PC-3 (cell line): ENCODE data around the gene LAMA3. TPM values are rescaled to one million over a fixed set of nuclear protein-coding genes. Genes with fewer than 3 reads are reported as not detected.
A peak's percentile ranks its signal among the peaks of the same experiment; 100 is the strongest.

ENCODE experiments used
- ATAC-seq: fragments of 200-7000 bp; cut with Tn5 transposase; 2 replicates; pipeline ENCODE4 v1.9.1; 2020; ENCODE audit warnings: mild to moderate bottlenecking, moderate library complexity
- BruUV-seq: library from RNA; stranded (reverse); fragments of 400-500 nt; replicated peaks from 2 replicates; lab custom pipeline; 2021; lab: Mats Ljungman, UMichigan
- CTCF ChIA-PET: fragments of 300-600 bp; sonication (Branson Sonifier 250); formaldehyde crosslinking; loops from one replicate; lab custom pipeline; 2022; ENCODE audit warnings: antibody characterized with exemption; lab: Charles Lee
- POLR2A ChIA-PET: fragments of 300-600 bp; sonication (Branson Sonifier 250); formaldehyde crosslinking; loops from one replicate; lab custom pipeline; 2022; ENCODE audit warnings: antibody characterized with exemption; ENCODE audit not compliant: unreplicated experiment; lab: Charles Lee
- DNase-seq: peaks from one replicate; pipeline ENCODE4 v3.0.0-alpha.2; 2015
- H2AFZ ChIP-seq: fragments of 300-600 bp; sonication (generic); 2 replicates; pipeline ENCODE4 v1.6.0; 2016; ENCODE audit warnings: antibody characterized with exemption, low read length
- H3F3A ChIP-seq: fragments of 300-600 bp; sonication (generic); one replicate; pipeline ENCODE4 v1.6.0; 2017; ENCODE audit warnings: antibody characterized with exemption, low read length, control low read depth, mild to moderate bottlenecking; ENCODE audit not compliant: unreplicated experiment
- H3K27ac ChIP-seq: fragments of 300-600 bp; sonication (generic); 2 replicates; pipeline ENCODE4 v1.5.1; 2016; ENCODE audit warnings: mild to moderate bottlenecking, low read length
- H3K27me3 ChIP-seq: fragments of 300-600 bp; sonication (generic); 2 replicates; pipeline ENCODE4 v1.6.1; 2016; ENCODE audit warnings: low read length, mixed read lengths
- H3K36me3 ChIP-seq: fragments of 300-600 bp; sonication (generic); 2 replicates; pipeline ENCODE4 v1.6.1; 2016; ENCODE audit warnings: low read depth, mixed run types, low read length, mixed read lengths
- H3K4me1 ChIP-seq: fragments of 300-600 bp; sonication (generic); 2 replicates; pipeline ENCODE4 v1.5.1; 2016; ENCODE audit warnings: low read length; ENCODE audit not compliant: insufficient read depth
- H3K4me2 ChIP-seq: fragments of 300-600 bp; sonication (generic); 2 replicates; pipeline ENCODE4 v1.6.0; 2016; ENCODE audit warnings: low read length
- H3K4me3 ChIP-seq: fragments of 300-600 bp; sonication (generic); 2 replicates; pipeline ENCODE4 v1.5.1; 2016; ENCODE audit warnings: mild to moderate bottlenecking, low read length, mixed read lengths
- H3K79me2 ChIP-seq: fragments of 300-600 bp; sonication (generic); 2 replicates; pipeline ENCODE4 v1.6.1; 2017; ENCODE audit warnings: low read length, mixed read lengths
- H3K9ac ChIP-seq: fragments of 300-600 bp; sonication (generic); 2 replicates; pipeline ENCODE4 v1.6.0; 2016; ENCODE audit warnings: mild to moderate bottlenecking, low read length
- H3K9me2 ChIP-seq: fragments of 300-600 bp; sonication (generic); replicated peaks from 2 replicates; pipeline ENCODE4 v1.6.1; 2016; ENCODE audit warnings: mixed run types, low read length, mixed read lengths
- H3K9me3 ChIP-seq: fragments of 300-600 bp; sonication (generic); 2 replicates; pipeline ENCODE4 v1.6.1; 2016; ENCODE audit warnings: low read length, mixed read lengths
- H4K20me1 ChIP-seq: fragments of 300-600 bp; sonication (generic); 2 replicates; pipeline ENCODE4 v1.6.1; 2016; ENCODE audit warnings: low read length, mixed read lengths
- EZH2 ChIP-seq: fragments of 300-600 bp; sonication (generic); IDR thresholded peaks from one replicate; pipeline ENCODE4 v1.6.1; 2017; ENCODE audit warnings: antibody characterized with exemption, mild to moderate bottlenecking, low read length; ENCODE audit not compliant: unreplicated experiment
- EZH2phosphoT487 ChIP-seq: fragments of 300-600 bp; sonication (generic); IDR thresholded peaks from 2 replicates; pipeline ENCODE4 v1.6.1; 2018; ENCODE audit warnings: mild to moderate bottlenecking, antibody characterized with exemption, low read length, borderline replicate concordance
- intact Hi-C: fragments of 100-400 bp; cut with micrococcal nuclease; formaldehyde crosslinking; loops from 2 replicates; pipeline ENCODE4 v1.9.0; 2023
- total RNA-seq: library from RNA; depleted of rRNA; stranded (reverse); fragments of >200 nt; gene quantifications from 2 replicates; pipeline ENCODE4 v1.2.3, GENCODE V29; 2014
- TF ChIP-seq, protein P1 (sequence below): fragments of 300-600 bp; sonication (generic); conservative IDR thresholded peaks from 2 replicates; pipeline ENCODE4 v1.5.1; 2017; ENCODE audit warnings: antibody characterized with exemption, low read depth, mild to moderate bottlenecking, low read length

Gene LAMA3
- total RNA-seq, 1 experiment from 2014 or later: 224 TPM

DNA sequence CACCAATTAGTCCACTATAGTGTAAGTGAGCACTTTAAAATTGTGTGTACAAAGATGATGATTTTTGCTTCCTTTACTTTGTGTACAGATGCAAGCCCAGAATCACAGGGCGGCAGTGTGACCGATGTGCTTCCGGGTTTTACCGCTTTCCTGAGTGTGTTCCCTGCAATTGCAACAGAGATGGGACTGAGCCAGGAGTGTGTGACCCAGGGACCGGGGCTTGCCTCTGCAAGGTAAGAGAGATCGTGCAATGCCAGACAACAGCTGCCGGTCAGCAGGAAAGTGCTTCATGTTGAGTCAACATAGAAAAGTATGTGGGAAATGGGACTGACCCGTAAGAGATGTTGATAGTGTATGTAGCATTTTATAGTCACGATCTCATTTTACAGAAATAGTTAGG is 168.5 kb downstream of the LAMA3 start:
- Histone ChIP-seq H3K27me3 (no peaks in the 10 kb centered on the region), H3F3A (peaks cover 11% of the 10 kb centered on the region), H3K9me3 (no peaks in the 10 kb centered on the region), H2AFZ (no peak overlapping the region), H3K9me2 (no peaks in the 10 kb centered on the region), H3K9ac (peak overlapping the region; percentile 36; the same call in 1 of the 2 replicates), H3K4me2 (no peak overlapping the region), H3K4me3 (no peak overlapping the region), H3K4me1 (peaks cover 61% of the 10 kb centered on the region), H3K27ac (peak overlapping the region; percentile 83), H3K36me3 (peaks cover 51% of the 10 kb centered on the region), H3K79me2 (no peaks in the 10 kb centered on the region; the same call in 1 of the 2 replicates), H4K20me1 (no peaks in the 10 kb centered on the region)
- BruUV-seq: no TSS peak
- POLR2A ChIA-PET: no interaction called here
- peak; percentile 39 for ATAC-seq
- TF ChIP-seq EZH2: no peak
- peak; percentile 75 for DNase-seq
- intact Hi-C loops: no loop called here
- CTCF ChIA-PET: interaction anchor here (0.6 kb wide), 1 partner anchor 1012 kb away, joined by 3 read pairs; no protein-coding TSS in a partner anchor

- BruUV-seq: no TSS peak
- CTCF ChIA-PET: no interaction called here
- ATAC-seq: no peak
Observed at GRCh38 chr18:23859466-23860336, 170.4 kb downstream of the LAMA3 start.

GRCh38 chr18:23861326-23861725 is 172.1 kb downstream of the LAMA3 start:
- H3K79me2 ChIP-seq: no peaks in the 10 kb centered on the region
- TF ChIP-seq EZH2phosphoT487 (no peak), EZH2 (no peak)
- TF ChIP-seq, protein P1, sequence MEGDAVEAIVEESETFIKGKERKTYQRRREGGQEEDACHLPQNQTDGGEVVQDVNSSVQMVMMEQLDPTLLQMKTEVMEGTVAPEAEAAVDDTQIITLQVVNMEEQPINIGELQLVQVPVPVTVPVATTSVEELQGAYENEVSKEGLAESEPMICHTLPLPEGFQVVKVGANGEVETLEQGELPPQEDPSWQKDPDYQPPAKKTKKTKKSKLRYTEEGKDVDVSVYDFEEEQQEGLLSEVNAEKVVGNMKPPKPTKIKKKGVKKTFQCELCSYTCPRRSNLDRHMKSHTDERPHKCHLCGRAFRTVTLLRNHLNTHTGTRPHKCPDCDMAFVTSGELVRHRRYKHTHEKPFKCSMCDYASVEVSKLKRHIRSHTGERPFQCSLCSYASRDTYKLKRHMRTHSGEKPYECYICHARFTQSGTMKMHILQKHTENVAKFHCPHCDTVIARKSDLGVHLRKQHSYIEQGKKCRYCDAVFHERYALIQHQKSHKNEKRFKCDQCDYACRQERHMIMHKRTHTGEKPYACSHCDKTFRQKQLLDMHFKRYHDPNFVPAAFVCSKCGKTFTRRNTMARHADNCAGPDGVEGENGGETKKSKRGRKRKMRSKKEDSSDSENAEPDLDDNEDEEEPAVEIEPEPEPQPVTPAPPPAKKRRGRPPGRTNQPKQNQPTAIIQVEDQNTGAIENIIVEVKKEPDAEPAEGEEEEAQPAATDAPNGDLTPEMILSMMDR: no peak
- H3K4me3 ChIP-seq: no peak overlapping the region
- ChIA-PET POLR2A (interaction anchor here (0.8 kb wide), 1 partner anchor 10 kb away, joined by 4 read pairs; no protein-coding TSS in a partner anchor), CTCF (interaction anchor here (0.7 kb wide), 1 partner anchor 583 kb away, joined by 3 read pairs; no protein-coding TSS in a partner anchor)
- intact Hi-C loops: loop anchor here (10.0 kb wide), 1 partner anchor 133 kb away; no protein-coding TSS in a partner anchor
- DNase-seq (no peak), ATAC-seq (no peak)
- peak overlapping the region; percentile 99 for H3K27ac ChIP-seq
- peaks cover 11% of the 10 kb centered on the region for H3F3A ChIP-seq
- no peaks in the 10 kb centered on the region for H3K9me3 ChIP-seq
- H2AFZ ChIP-seq: no peak overlapping the region
- H3K4me1 ChIP-seq: peaks cover 59% of the 10 kb centered on the region
- no peaks in the 10 kb centered on the region for H3K27me3 ChIP-seq
- H3K9ac ChIP-seq: peak overlapping the region; percentile 83
- H3K4me2 ChIP-seq: peak overlapping the region; percentile 44
- H3K9me2 ChIP-seq: no peaks in the 10 kb centered on the region
- BruUV-seq: TSS peak; percentile 85
- no peaks in the 10 kb centered on the region for H4K20me1 ChIP-seq
- peaks cover 64% of the 10 kb centered on the region for H3K36me3 ChIP-seq

More at GRCh38 chr18:23859466-23860336, 170.4 kb downstream of the LAMA3 start:
- no peak overlapping the region for H2AFZ ChIP-seq
- peaks cover 62% of the 10 kb centered on the region for H3K4me1 ChIP-seq
- POLR2A ChIA-PET: no interaction called here
- no peaks in the 10 kb centered on the region for H3K79me2 ChIP-seq
- H3K27ac ChIP-seq: peak overlapping the region; percentile 99
- no peak overlapping the region for H3K4me3 ChIP-seq
- intact Hi-C loops: loop anchor here (10.0 kb wide), 1 partner anchor 135 kb away; no protein-coding TSS in a partner anchor
- H3K9me3 ChIP-seq: no peaks in the 10 kb centered on the region
- no peak for TF ChIP-seq EZH2
- TF ChIP-seq EZH2phosphoT487: no peak
- TF ChIP-seq, protein P1: no peak
- peaks cover 60% of the 10 kb centered on the region for H3K36me3 ChIP-seq
- no peaks in the 10 kb centered on the region for H3K9me2 ChIP-seq
- H3K27me3 ChIP-seq: no peaks in the 10 kb centered on the region
- H3F3A ChIP-seq: peaks cover 11% of the 10 kb centered on the region
- no peak overlapping the region for H3K4me2 ChIP-seq
- H3K9ac ChIP-seq: no peak overlapping the region
- no peaks in the 10 kb centered on the region for H4K20me1 ChIP-seq
- no peak for DNase-seq
